GM19193 (cell line): ENCODE results near the gene BCAR3.

Experiments used
- POLR2A ChIP-seq: IDR thresholded peaks from 4 replicates; pipeline ENCODE4 v1.6.1; 2011; ENCODE audit not compliant: insufficient read depth, insufficient read length; ENCODE audit errors: extremely low read depth

BCAR3 gene

GRCh38 chr1:93698329-93699048 is 16.9 kb upstream of the BCAR3 start:
- TF ChIP-seq POLR2A, result no peak

GRCh38 chr1:93695411-93696005 is 13.9 kb upstream of the BCAR3 start:
- TF ChIP-seq POLR2A, result no peak

- no peak for TF ChIP-seq POLR2A
These were observed 13.2 kb upstream of the BCAR3 start for GRCh38 chr1:93694819-93695218.

- TF ChIP-seq POLR2A, result no peak
These were observed 12.4 kb upstream of the BCAR3 start for GRCh38 chr1:93694039-93694438.

- TF ChIP-seq POLR2A, result no peak
These were observed 11.4 kb upstream of the BCAR3 start for GRCh38 chr1:93692983-93693591.

- TF ChIP-seq POLR2A, result no peak
These were observed 10.8 kb upstream of the BCAR3 start for GRCh38 chr1:93692451-93692861.

- no peak for TF ChIP-seq POLR2A
These were observed 10.4 kb upstream of the BCAR3 start for GRCh38 chr1:93692026-93692425.

- TF ChIP-seq POLR2A, result no peak
These were observed 9.5 kb upstream of the BCAR3 start for GRCh38 chr1:93690921-93691789.

- no peak for TF ChIP-seq POLR2A
These were observed 8.7 kb upstream of the BCAR3 start for GRCh38 chr1:93690341-93690740.

GRCh38 chr1:93689521-93690223 is 8.0 kb upstream of the BCAR3 start:
- no peak for TF ChIP-seq POLR2A

GRCh38 chr1:93687542-93687941 is 5.9 kb upstream of the BCAR3 start:
- TF ChIP-seq POLR2A, result no peak

GRCh38 chr1:93686504-93687250 is 5.0 kb upstream of the BCAR3 start:
- no peak for TF ChIP-seq POLR2A

GRCh38 chr1:93685918-93686317 is 4.3 kb upstream of the BCAR3 start:
- no peak for TF ChIP-seq POLR2A

- no peak for TF ChIP-seq POLR2A
These were observed 1.6 kb upstream of the BCAR3 start for GRCh38 chr1:93683234-93683633.
